NCI-H1105 treated with DMSO at 0.1 percent for 48 hours (cell line): ENCODE results near the gene DST.

Source experiments
- DNase-seq: peaks from one replicate; lab custom pipeline; 2025; lab: John Stamatoyannopoulos, UW

The DST gene

GRCh38 chr6:56535626-56536025 lies 107.1 kb downstream of the DST start:
- no peak for DNase-seq

GRCh38 chr6:56534680-56535419 lies 107.8 kb downstream of the DST start:
- no peak for DNase-seq

- DNase-seq: peak; percentile 45
These were observed 109.7 kb downstream of the DST start for GRCh38 chr6:56532766-56533551.

- no peak for DNase-seq
These were observed 110.7 kb downstream of the DST start for GRCh38 chr6:56531839-56532595.

- DNase-seq: no peak
These were observed 113.0 kb downstream of the DST start for GRCh38 chr6:56529594-56530191.

GRCh38 chr6:56528412-56528841 lies 114.3 kb downstream of the DST start:
- no peak for DNase-seq

GRCh38 chr6:56527934-56528333 lies 114.8 kb downstream of the DST start:
- DNase-seq: no peak

- DNase-seq: no peak
These were observed 115.7 kb downstream of the DST start for GRCh38 chr6:56526860-56527544.

GRCh38 chr6:56525974-56526789 lies 116.5 kb downstream of the DST start:
- no peak for DNase-seq

- DNase-seq: no peak
These were observed 117.6 kb downstream of the DST start for GRCh38 chr6:56524891-56525703.

GRCh38 chr6:56522495-56523270 lies 120.0 kb downstream of the DST start:
- DNase-seq: no peak

- no peak for DNase-seq
These were observed 120.7 kb downstream of the DST start for GRCh38 chr6:56521976-56522375.

GRCh38 chr6:56521454-56521853 lies 121.2 kb downstream of the DST start:
- no peak for DNase-seq

- no peak for DNase-seq
These were observed 122.5 kb downstream of the DST start for GRCh38 chr6:56520218-56520617.

GRCh38 chr6:56518995-56519767 lies 123.5 kb downstream of the DST start:
- no peak for DNase-seq

GRCh38 chr6:56517155-56517745 lies 125.4 kb downstream of the DST start:
- peak; percentile 96 for DNase-seq

GRCh38 chr6:56516003-56516402 lies 126.7 kb downstream of the DST start:
- no peak for DNase-seq
